Kidney glomerular epithelial cell (primary cell): ENCODE measurements around the gene FBLN5.
A peak's percentile ranks its signal among the peaks of the same experiment; 100 is the strongest.

Source experiments
- DNase-seq: peaks from one replicate; lab custom pipeline; 2025; lab: John Stamatoyannopoulos, UW

Gene FBLN5, protein sequence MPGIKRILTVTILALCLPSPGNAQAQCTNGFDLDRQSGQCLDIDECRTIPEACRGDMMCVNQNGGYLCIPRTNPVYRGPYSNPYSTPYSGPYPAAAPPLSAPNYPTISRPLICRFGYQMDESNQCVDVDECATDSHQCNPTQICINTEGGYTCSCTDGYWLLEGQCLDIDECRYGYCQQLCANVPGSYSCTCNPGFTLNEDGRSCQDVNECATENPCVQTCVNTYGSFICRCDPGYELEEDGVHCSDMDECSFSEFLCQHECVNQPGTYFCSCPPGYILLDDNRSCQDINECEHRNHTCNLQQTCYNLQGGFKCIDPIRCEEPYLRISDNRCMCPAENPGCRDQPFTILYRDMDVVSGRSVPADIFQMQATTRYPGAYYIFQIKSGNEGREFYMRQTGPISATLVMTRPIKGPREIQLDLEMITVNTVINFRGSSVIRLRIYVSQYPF

DNA sequence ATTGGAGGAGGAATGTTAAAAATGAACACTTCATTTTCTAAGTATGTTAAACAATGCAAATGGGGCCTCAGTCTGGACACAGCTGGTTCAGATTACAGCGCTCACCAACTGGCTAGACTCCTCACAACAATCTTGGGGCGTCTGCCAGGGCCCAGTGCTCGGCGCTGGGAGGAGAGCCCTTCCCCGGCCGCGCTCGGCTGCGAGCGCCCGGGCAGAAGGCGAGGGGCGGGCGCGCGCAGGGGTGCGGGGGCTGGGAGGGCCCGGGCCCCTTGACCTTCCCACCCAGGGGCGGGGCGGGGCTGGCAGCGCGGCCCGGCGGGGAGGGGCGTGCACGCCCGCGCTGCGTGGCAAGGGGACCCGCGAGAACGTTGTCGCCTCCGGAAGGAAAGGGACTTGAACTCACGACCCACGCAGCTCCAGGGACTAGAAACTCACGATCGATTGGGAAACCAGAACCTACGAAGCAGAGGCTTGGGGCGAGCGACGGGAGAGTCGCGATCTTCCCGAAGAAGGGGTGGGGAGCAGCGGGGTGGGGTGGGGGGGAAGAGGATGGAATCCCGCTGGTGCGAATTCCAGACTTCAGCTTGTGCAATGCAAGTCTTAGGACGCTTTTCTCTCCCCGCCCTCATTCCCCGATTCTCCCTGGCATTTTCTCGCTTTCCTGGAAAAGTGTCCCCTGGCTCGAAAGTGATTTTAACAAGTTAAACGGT lies at the start of gene FBLN5:
TSS of gene FBLN5 (minus strand) at position 220 of the 710 bp plus-strand sequence. CDS start 465 bp downstream, outside the sequence.
- peak; percentile 23 for DNase-seq

DNA sequence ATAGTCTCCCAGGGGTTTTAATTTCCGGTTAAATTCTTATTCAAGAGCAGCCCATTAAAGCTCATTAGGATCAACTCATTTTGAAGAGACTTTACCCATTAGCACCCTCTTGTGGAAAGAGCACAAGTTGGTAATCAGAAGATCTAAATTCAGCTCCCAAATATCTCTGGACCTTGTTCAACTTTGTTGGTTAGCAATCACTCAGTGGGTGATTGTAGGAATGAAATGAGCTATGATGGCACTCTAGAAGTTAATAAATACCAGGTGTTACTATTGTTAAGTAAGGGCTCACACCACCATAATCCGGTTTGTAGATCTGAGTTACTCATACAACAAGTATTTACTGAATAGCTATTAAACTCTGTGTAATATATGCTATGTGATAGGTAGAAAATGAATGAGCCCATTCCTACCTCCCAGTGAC lies 49.5 kb upstream of the FBLN5 start:
- DNase-seq, result peak; percentile 92

DNA sequence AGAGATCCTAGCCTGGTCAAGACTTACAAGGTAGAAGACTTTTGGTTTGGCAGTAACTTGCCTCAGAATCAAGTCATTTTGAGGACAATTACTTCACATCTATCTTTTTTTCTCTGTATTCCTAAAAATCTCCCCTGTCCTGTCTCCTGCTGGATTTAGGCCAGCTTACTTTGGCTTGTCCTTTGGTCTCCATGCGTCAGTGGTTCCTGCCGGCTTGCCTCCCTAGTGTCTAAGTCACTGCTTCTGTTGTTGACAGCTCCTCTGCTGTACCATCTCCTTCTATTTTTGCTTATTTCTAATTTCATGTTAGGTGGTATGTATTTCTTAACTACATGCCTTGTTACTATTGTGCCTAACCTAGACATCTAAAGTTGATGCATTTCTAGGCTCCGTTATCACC lies 39.7 kb upstream of the FBLN5 start:
- no peak for DNase-seq

DNA sequence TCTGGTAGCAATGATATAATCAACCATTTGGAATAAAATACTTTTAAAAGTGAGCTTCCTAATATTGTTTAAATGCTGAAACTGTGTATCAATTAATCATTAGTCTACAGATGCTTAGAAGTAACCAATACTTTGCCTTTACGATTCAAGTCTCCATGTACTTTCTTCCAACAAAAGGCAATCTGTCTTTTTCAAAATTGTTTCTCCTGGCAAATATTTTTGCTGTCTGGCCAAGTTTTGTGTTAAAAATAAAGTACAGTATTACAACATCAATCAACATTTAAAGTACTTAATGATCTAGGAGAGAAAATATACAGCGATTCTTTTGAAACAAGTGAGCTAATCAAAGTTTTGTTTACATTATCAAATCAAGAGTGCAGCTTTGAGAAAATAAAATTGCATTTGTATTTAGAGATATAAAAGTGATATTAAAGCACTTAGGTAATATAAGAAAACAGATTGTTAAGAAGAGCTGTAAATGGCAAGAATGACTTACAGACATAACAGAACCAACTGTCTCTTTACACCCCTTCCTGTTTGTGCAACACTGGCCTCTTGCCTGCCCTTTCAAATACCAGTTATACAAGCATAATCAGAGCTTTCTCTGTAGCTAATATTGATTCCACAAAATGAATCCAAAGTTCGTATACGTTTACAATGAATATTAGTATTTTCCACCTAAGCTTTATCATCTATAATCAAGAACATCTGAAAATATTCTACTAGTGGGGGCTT lies 38.2 kb upstream of the FBLN5 start:
- no peak for DNase-seq

DNA sequence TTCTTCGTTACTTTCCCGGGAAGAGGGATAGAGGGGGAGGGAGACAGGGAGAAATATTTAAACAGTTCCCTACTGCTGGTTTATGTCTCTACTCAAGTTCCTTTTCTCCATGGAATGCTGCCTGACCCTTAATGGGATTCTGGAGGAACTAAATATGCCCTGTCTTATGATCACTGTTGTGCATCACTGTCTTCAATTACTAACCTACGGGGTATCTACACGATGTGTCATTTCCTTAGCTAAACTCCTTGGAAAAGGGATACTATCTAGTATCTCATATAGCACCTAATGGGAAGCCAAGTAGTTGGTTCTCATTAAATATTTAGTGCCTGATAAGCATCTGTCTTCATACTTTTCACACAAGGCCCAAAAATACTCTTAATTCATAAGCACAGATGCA lies 37.5 kb upstream of the FBLN5 start:
- peak; percentile 59 for DNase-seq

DNA sequence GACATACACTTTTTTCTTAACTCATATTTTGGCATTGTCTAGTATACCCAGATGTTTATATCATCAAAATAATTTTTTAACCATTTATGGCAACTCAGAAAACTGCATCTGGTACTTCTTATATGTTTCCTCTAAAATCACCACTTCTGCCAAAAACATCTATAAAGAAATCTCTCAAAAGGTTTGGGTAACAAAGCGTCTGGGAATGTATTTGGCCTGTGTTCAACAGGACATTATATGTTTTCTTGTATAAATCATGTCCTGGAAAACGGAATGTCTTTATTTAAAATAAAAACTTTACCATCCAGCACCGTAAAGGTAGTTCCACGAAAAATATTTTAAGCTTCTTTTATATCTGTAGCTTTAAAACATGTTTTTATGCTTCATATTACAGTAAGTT lies 36.1 kb upstream of the FBLN5 start:
- no peak for DNase-seq

DNA sequence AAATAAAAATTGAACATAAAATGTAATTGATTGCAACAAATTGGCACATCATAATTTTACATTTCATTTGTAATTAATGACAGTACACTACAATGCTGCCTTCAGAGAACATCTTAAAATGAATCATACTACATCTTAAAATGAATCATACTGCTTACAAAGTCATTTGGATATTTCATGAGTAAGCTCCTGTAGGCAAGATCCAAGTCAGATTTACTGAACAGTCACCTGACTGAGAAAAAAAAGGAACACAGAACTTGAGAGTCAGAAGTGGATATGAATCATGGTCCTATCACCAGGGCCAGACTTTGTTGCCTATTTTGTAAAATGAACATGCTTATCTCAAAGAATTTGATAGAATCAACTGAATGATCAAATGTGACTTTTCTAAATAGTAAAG lies 32.7 kb upstream of the FBLN5 start:
- peak; percentile 85 for DNase-seq

DNA sequence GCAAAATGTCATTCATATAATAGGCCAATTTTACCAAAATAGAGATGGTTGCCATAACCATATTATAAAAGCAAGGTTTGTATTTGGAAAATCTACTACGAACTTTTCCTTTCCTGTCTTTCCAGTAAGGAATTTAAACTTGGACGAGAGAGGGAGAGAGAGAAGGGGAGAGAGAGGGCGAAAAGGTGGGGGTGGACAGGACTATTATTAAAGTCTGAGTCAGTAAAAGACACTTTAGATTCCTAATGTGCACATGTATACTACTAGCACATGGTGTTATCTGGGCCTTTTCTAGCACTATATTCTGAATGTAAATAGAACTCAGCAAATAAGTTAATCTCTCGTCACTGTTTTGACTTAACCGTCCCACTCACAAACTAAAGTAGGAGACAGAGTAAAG lies 30.4 kb upstream of the FBLN5 start:
- DNase-seq, result no peak

DNA sequence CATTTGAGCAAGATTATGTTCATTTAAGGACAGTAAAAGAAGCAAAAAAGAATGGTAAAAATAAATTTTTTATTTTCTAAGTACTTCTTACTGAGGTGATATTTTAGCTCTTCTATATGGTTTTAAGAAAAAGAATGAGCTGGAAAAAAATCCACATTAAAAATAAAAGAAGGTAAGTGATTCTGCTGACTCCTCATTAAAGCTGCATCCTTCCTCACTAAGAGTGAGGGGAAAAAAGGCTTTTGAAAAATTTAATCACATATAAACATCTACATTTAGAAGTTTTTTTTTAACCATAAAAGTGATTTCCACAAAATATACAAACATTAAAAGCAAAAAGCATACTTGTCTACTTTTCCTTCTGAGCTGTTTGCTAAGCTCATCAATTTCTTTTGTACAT lies 28.3 kb upstream of the FBLN5 start:
- no peak for DNase-seq

DNA sequence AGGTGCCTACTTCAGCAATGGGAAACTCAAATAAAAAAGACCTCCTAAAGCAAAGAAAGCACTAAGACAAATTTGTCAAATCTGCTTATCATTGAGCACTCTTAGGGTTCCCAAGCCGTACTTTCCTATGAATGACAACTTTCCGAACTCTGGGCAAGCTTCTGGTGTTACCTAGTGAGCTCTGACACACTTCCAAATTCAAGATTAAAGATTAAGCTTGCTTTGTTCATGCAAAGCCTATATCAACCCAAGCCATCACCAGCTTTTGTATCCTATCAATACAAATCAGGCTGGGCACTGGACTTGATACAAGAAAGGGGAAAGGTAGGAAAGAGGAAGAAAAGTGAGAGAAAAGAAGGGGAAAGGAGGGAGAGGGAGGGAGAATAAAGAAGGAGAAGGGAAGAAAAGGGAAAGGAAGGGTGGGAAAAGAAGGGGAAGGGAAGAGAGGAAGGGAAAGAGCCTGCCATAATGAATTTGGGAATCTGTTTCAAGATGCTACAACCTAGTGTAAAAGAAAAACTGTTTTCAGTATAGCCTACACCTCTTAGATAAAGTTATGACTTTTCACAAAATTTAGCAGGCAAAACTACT lies 23.8 kb upstream of the FBLN5 start:
- DNase-seq, result no peak

DNA sequence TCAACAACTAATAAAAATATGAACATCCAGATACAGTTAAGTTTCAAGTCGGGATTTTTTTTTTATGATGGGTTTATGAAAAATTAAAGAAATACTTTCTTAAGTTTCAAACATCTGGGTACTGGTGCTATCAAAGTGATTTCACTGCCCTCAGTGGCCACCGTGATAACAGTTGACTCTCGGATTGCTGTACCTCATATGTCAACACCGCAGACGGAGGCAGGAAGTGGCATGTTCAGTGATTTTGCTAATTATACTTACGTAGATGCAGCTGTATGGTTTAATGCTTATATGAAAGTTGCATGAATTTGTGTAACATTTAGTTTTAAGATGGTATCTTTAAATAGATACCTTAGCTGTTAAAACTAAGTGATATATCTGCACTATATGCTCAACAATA lies 20.8 kb upstream of the FBLN5 start:
- no peak for DNase-seq

DNA sequence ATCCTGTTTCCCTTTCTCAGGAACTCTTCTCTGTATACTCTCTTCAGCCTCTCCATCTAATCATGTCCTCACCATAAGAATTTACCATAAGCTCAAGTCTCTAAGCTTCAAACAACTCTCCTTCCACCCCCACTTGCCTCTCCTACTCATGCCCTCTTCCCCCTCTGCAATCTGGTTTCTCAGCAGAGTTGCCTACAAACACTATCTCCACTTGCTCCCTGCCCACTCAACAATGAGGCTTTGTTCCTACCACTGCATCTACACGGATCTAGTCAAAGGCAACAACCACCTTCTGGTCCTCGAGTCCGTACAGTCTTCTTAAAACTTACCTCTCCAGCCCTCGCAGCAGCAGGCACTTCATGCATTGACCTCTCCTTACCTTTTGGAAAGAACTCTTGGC lies 17.2 kb upstream of the FBLN5 start:
- DNase-seq, result no peak

DNA sequence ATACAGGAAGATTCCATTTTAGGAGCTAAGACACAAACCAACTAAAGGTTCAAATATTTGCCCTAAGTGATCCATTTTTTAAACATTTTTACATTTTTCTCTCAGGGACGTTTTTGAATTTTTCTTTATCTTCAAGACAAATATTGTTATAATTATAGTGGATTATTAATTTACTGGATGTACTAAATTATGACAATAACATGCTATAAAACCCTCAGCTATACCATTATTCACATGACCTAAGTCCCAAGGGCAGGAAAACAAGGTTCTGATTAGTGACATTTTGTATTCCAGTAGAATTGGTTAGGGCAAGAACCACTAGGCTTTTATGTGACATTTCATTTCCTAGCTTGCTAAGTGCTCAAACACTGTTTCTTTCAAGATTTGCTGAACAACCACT lies 16.5 kb upstream of the FBLN5 start:
- no peak for DNase-seq

DNA sequence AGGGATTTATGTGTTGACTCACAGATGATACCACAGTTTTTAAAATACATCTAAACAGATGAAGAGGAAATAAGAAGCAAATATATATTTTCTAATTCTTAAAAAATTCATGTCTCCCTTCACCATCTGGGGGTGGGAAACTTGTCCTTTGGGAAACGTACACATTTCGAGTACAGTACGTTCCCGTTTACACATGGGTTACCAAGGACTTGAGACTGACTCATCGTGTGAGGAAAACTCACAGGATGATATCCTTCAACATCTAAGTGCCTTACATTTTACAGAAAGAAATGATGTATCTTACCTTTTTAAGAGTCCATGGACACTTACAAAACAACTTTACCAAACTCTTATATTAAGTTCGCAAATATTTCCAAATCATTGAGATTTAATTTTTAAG lies 16.0 kb upstream of the FBLN5 start:
- no peak for DNase-seq

DNA sequence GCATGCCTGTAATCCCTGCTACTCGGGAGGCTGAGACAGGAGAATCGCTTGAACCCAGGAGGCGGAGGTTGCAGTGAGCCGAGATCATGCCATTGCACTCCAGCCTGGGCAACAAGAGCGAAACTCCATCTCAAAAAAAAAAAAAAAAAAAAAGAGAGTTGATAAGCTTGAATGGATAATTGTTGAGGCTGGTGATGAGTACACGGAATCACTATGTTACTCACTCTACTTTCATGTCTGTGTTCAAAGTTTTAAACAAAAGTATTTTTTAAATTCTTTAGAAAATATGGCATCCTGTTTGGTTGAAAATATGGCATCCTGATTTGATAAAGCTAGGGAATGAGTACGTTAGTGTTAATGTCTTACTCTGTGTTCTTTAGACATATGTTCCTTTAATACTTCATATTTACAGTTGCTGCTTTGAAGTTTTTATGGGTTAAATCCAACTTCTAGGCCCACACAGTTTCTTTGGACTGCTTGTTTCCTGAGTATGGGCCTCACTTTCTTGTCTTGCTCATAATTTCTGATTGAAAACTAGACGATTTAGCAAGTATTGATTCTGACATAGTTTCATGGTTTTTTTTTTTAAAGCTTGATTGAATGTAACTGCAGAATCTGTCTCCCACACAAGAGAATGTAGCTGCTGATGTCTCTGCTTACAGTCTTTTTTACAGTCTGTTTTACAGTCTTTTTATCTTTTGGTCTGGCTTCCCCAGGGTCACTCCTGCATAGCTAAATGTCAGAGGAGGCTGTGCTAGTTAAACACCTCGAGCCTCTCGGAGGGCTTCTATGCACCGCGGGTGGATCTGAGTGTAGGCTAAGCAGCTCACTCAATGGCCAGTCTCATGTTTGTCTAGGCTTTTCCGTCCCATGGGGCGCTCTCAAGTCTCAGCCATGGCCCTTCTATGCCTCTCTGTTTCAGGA lies 14.1 kb upstream of the FBLN5 start:
- no peak for DNase-seq

DNA sequence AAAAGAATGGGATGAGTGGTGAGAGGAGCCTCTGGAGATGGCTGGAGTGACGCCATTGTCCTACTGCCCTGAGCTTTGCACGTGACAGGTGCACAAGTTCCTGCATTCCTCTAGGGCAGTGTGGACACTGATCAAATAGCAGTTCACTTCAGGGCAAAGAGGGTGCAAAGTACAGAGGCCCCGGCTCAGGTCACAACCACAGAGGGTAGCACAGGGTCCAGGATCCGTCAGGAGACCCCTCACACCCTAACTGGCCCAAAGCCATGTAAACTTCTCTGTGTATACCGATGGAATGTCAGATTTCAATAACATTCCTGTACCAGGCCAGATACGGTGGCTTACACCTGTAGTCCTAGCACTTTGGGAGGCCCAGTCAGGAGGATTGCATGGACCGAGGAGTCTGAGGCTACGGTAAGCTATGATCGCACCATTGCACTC lies 10.4 kb upstream of the FBLN5 start:
- no peak for DNase-seq

DNA sequence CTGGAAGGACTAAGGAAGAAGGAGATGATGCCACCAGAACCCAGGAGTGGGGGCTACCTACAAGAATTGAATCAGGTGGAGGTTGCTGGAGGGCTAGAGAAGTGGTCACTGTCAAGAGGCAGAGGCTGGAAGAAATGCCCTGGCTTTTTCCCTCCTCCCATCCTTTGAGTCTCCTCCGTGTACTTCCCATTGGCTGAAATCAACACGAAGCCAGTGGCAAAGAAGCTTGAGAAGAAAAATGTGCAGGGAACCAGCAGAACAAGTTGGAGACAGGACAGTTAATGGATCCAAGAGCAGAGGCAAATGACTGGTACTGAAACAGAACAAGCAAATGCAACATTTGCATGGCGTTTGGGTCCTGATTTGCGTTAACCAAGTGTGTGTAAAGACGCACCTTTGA lies 9.1 kb upstream of the FBLN5 start:
- DNase-seq, result no peak

DNA sequence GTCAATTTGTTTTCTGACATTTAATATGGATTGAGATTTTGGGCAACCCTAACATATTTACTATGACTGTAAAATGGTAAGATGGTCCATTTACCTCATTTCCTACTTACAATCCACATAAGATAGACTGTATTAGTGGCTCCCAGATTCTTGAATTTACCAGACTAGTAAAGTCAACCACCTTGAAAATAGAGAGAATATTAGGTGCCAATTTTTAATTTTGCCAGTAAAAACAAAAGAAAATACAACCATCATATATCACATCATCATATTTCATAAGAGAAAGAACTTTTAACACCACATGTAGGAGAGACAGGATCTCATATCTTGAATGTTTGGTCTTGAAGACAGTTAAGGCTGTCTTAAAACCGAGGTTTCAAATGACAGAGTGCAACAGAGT lies 7.7 kb upstream of the FBLN5 start:
- DNase-seq, result no peak

DNA sequence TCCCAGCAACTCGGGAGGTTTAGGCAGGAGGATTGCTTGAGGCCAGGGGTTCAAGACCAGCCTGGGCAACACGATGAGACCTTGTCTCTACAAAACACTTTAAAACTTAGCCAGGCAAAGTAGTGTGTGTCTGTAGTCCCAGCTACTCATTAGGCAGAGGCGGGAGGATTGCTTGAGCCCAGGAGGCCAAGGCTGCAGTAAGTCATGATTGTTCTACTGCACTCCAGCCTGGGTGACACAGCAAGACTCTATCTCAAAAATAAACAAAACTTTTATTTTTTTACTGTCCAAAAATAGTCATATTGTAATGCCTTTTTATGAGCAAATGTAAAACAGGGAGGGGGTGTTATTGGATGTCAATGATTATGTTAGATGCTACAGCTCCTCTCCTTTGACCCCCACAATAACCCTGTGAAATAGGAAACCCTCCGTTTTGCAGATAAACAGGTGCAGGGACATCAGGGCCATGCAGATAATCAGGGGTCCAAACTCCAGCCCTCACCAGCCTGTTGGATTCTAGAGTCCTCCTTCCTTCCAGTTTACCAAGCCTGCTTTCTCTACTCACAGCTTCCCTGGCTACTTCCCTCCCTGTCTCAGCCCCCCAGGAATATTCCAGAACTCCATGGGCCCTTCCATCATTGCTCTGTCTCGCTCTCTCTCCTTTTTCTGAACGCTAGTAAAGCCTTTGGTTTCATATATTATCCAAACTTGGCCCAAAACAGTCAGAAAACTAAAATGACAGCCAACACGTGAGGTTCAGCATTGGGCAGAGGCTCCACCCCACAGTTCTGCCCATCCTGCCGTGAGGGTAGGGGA lies 5.9 kb upstream of the FBLN5 start:
- DNase-seq, result no peak
